GM18499 (cell line): ENCODE measurements around the gene CD83.

Experiments used
- ATAC-seq: cut with Tn5 transposase; IDR thresholded peaks from one replicate; pipeline ENCODE4 v1.9.1; 2021; ENCODE audit warnings: moderate number of reproducible peaks; ENCODE audit not compliant: insufficient read depth, unreplicated experiment

CD83 gene

DNA sequence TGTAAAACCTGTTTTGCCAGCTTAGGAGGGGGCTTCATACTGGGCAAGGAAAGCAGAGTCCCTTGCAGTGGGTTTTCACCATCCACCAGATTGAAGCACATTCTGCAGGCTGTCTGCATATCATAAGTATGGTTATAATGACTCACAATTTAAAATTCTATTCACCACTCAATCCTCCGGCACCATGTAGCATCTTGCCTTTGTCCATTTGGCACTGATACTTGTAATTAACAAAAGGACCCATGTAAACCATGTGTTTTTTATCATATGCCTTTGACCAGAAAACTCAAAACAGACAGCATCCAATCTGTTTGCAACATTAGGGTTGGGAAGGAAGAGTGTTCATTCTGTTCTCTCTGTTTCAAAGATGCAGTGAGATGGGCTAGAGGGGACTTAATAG, 3.0 kb downstream of the CD83 start:
- ATAC-seq = no peak

DNA sequence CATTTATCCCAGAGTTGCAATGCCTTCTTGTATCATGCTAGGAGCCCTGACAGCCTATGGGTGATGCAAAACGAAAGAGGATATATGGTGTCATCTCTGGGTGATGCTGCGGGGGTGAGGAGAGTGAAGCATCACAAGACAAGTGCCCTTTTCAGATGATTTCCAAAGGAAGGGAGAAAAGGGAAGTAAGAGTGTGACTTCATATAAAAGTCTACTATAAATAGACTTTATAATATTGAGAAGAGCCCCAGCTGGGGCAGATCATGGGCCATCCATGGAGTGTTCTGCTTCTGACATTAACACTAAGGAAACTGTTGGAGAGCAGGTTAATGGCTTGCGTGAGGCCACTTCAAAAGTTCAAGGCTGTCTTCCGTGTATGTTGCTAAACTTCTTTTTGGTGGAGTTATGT, 4.4 kb downstream of the CD83 start:
- ATAC-seq = peak; percentile 60

DNA sequence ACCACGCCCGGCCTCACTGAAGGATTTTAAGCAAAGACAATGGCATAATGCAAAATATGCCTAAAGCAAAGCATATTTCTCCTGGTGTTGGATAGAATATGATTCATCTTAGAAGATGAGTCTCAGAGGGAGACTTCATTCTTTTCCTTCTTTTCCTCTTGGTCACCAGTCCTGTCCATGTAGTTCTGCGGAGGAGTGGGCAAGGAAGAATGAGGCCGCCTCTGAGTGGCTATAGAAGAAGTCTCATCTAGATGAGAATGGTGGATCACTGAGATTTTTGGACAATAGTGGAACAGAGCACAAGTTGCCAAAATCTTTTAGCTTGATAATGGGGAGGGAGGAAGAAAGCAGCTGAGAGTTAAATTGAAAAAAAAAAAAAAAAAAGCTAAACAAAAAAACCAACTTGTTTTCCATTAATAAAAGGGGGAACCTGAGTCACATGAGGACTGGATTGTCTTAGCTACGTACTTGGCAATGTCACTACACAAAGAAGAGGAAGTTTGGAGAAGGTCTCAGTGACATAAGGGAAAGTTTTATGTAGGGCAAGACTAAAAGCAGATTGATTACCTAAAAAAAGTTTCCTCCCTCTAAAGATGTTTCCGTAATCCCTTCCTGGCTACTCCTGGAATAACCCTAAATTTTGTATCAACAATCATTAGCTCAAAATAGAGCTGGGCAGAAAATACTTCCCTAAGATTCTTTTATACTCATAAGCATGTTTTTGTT, 6.0 kb downstream of the CD83 start:
- ATAC-seq = no peak

DNA sequence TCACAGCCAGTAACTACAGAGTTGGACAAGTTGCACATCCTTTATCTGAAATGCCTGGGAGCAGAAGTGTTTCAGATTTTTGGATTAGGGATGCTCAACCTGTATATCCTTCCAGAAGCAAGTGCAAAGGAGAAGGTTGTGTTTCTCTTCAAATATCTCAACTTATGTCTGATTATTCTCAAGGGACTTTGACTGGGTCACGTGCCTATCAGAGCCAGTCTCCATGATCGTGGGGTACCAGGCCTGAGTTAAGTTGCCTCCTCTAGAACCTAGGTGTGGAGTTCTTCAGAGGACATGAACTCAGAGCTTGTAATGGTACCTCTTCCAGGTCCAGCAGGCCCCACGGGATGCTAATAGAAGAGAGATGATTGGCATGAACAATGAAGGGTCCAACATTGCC, 7.8 kb downstream of the CD83 start:
- no peak for ATAC-seq

DNA sequence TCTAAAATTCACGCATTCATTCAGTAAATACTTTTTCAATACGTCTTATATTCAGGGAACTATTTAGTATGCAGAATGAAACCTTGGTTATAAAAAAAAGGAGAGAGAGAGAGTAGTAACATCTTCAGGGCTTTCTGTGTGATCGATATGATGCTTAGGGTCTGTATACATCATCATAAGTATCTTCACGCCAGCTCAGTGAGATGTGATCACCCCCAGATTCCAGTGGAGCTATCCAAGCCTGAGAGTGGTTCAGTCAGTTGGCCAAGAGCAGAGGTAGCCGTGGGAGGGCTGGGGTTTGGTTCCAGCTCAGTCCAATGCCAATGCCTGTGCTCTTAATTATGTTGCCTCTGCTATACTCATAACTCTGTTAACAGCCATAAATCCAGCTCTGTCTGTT, 8.6 kb downstream of the CD83 start:
- no peak for ATAC-seq

DNA sequence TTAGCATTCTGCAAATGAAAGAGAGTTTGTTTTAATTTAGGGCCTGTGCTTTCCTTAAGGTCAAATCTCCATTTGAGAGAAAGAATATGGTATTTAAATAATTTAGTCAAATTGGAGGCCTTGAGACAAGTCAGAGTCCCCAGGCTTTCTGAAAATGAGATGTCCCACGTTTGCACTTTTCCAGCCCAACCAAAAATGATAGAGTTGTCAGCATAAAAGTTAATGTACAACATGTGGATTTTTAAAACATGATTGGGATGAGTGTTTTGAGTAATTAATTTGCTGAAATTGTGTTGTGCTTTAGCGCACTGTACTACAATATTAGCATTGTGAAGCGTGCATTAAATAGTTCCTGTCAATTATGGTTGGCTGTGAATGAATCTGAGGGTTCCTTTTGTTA, 10.0 kb downstream of the CD83 start:
- no peak for ATAC-seq

DNA sequence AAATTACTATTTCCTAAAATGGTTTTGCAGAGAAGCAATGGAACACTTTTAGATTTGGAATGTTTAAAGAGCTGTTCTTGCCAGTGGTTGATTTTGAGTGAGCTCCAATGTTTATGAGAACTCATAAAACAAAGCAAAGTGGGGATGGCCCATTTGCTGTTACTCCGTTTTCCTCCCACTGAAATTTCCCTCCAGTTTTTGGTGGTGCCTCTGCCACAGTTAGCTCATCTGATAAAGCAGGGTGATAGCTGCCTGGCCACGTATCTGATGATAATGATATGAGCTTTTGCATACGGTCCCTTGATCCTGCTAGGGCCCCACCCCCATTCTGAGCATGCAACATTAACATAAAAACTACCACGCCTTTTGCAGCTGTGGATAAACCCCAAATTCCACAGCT, 10.4 kb downstream of the CD83 start:
- no peak for ATAC-seq

DNA sequence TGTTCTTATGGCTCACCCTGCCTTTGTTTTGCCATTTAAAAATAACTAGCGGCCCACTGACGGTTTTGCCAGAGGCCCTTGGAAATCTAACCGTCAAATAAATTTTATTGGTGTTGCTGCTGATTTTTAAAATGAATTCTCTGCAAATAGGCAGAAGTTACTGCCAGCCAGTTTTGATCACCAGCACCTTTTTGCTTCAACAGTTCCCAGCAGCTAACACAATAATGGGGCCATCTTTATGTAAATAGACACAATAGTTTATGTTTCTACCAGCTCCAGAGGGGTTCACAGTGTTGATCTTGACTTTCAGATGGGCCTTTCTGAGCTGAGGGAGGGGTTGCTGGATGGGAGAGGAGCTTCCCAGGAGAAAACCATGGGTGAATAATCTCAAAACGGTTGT, 11.2 kb downstream of the CD83 start:
- ATAC-seq = no peak

DNA sequence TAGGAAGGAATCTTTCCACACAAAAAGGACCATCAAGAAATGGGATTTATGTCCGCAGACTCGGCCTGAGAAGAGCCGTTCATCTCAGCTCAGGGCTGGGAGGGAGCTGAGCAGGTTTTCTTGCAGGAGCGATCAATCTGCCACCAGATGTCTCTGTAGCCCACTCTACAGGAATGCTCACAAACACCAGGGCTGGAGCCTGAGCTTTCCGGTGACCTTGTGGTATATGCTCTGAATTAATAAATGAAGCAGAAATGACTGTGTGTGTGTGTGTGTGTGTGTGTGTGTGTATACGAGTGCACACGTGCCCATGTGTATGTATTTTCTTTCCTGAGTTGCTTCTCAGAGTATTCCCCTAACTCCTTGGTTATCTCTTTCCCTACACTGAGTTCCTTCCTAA, 12.0 kb downstream of the CD83 start:
- ATAC-seq = no peak

DNA sequence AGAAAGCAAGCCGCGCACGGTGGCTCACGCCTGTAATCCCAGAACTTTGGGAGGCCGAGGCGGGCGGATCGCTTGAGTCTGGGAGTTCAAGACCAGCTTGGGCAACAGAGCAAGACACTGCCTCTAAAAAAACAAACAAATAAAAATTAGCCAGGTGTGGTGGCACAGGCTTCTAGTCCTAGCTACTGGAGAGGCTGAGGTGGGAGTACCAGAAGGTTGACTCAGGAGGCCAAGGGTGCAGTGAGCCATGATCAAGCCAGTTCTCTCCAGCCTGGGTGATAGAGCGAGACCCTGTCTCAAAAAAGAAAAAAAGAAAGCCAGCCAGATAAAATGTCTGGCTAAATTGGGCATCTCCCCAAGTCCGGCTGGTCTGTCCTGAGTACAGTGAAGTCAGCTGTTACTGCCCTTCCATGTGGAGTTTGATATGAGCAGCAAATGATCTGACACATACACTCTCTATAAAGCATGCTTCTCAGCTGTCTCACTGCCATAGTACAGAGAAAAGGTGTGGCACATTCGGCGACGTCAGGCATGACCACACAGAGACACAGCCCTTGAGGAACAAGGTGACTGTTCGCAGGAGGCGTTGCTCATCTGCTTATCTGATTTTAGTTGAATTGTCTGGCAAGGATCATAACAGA, 13.0 kb downstream of the CD83 start:
- ATAC-seq = no peak

DNA sequence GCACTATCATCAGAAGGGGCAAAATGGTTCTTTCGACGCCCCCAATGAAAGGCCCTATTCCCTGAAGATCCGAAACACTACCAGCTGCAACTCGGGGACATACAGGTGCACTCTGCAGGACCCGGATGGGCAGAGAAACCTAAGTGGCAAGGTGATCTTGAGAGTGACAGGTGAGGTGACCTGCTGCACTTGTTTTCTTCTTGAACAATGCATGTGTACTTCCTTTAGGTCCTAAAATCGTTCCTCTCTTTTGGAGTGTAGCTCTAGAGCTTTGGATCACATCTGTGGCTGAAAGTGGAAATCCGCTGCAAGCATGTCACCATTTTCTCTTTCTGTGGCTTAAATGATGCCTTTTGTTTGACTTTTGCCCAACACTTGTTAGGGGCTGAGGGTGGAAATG, 14.0 kb downstream of the CD83 start:
- no peak for ATAC-seq

DNA sequence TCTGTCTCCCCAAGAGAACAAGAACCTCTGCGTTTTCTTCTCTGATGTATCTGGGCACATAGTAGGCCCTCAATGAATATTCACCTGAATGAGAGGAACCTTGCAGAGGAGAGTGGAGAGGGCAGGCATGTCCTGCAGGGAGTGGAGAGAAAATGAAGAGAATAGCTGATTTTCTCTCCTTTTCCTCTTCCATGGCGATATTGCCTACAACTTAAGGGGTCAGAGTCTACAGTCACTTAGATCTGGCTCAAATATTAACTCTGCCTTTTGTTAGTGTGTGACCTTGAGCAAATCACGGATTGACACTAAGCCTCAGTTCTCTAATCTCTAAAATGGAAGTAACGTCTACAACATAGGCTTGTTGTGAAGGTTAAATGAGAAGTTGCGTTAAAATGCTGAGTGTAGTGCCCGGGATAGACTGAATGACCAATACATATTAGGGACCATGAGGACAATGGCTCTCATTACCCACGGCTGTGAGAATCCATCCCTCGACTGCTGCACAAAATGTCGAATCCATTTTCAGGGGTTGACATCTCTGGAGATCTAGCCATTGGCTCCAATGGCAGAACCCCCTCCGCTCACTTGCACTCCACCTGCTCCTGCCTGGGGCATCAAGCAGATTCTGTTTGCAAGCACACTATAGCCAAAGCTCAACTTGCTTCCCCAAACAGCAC, 14.8 kb downstream of the CD83 start:
- ATAC-seq = no peak

DNA sequence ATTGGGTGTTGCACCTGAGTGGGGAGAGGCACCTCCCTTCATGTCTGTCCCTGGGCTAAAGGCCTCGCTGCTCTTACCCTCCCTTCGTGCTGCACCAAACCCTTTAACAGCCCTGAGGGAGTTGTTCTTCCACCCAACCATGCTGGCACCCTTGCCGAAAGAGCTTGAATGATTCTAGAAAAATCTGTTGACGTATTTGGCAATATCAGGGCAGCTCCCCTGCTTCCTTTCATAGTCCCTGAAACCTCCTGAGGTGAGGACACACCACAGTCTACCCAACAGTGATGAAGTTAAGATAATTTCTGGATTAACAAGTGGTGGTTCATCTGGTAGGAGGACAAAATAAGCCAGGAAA, 15.3 kb downstream of the CD83 start:
- no peak for ATAC-seq

DNA sequence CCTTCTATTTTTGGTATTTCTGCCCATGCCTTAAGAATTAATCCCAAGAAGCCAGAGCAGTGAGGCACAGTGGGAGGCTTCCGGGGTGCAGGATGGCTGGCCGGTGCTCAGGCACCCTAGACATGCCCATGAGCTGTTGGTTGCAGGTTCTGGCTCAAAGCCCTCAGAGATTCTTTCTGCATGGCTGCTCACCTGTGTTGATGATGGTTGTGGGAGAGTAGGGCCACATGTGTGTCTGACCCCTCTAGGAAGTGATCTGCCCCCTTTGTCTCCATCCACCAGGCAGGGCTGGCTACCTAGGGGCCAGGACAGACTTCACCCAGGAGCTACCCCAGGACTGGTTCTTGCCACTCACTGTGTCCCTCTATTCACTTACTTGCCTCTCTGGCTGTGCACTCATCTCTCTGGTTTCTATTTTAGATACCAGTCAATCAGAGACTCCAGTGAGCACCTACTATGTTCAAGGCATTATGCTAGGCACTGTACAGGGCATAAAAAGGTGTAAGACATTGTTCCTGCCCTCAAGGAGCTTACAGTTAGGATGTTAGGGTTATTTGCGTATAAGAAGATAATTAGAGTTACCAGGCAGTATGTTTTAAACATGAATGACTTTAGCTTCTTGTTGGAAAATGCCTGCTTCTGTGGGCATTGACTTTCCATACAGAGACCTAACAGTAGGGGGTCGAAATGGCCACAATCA, 16.8 kb downstream of the CD83 start:
- no peak for ATAC-seq

DNA sequence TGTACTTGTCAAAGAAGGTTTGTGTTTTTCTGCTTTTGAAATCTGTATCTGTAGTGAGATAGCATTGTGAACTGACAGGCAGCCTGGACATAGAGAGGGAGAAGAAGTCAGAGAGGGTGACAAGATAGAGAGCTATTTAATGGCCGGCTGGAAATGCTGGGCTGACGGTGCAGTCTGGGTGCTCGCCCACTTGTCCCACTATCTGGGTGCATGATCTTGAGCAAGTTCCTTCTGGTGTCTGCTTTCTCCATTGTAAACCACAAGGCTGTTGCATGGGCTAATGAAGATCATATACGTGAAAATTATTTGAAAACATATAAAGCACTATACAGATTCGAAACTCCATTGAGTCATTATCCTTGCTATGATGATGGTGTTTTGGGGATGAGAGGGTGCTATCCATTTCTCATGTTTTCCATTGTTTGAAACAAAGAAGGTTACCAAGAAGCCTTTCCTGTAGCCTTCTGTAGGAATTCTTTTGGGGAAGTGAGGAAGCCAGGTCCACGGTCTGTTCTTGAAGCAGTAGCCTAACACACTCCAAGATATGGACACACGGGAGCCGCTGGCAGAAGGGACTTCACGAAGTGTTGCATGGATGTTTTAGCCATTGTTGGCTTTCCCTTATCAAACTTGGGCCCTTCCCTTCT, 18.4 kb downstream of the CD83 start:
- no peak for ATAC-seq

DNA sequence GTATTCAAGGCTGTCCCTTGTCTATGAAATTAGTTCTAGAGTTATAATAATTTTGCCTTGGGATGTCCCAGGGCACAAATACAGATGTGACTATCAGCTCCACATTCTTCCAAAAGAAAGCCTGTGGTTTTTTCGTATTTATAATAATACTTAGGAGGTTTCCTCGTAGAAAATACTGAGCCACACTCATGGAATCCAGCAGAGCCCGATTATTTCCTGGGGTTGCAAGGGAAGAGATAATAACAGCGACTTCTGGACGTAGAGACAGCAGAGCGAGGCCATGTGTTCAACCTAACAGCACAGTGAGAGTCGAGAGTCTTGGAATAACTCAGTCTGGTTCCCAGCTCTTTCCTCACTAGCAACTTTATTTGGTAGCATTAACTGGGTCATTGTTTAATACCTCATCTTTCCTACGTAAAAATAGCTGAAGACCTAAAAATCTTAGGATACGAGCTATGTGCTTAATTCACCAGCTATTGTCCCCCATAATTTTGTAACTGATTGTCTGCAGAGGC, 21.2 kb downstream of the CD83 start:
- no peak for ATAC-seq

DNA sequence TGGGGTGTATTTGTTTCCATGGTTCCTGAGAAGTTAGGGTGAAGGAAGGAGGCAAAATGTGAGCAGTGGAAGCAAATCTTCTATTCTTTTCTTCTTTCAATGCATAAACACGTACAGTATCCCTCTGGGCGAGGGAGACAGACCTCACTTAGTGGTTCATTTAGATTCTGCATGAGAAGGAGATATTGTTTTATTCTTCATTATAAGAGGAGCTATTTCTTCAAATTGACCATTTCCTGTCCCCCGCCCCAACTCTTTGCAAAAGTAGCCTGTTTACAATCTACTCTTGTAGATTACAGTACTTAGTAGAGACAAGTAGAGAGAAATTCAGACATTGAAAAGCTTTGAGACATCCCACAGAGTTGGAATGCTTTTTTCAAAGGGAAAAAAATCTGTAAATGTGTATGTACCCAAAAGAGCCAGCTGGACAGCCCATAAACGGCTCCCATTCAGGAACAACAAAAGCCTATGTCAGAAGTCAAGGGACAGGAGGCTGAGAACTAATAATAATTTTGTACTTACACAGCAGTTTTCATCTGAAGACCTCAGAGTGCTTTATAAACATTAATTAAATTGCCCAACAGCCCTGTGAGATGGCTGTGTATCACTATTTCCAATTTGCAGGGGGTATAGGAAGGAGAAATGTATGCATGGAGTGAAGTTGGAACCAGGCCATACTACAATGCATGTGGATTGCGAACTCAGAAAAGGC, 23.9 kb downstream of the CD83 start:
- ATAC-seq = no peak

DNA sequence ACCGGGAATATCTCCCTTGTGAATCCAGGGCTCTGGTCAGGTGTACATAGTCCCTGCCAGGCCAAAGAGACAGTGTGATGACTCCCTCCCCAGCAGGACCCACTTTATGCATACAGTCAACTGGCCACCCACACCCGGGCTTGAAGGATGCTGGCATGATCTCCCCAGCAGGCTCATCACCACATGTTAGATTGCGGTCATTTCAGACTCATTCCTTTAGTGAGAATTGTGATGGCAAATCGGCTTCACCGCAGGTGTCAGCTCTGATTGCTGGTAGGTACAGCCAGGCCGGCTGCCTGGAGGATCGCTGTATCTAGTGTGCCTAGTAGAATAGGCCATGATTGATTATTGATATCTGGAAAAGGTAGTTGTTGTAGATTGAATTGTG, 24.5 kb downstream of the CD83 start:
- no peak for ATAC-seq

DNA sequence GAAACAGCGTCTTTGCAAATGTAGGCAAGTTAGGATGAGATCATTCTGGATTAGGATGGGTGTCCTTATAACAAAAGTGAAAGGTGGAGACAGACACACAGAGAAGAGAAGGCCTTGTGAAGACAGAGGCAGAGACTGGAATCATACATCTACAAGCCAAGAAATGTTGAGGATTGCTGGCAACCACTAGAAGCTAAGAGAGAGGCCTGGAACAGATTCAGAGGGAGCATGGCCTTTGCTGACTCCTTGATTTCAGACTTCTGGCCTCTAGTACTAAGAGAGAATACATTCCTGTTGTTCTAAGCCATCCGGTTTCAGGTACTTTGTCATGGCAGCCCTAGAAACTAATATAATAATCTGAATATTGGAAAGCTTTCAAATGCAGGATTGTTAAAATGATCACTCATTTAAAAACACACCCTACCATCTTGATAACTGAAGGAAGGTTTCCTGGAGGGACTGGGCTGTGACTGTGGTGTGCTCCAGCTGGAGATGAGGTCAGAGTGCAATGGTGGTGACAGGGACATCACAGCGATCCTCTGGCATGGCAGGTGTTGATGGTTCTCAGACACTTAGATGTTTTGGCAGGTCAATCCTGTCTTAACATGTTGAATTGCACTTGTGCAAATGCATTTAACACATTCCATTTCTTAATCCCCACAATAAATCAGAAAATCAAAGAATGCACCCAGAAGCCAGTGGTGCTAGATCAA, 25.1 kb downstream of the CD83 start:
- no peak for ATAC-seq
